Brain microvascular endothelial cell (primary cell): ENCODE data around the gene EPO.

Experiments used
- DNase-seq: peaks from one replicate; pipeline ENCODE4 v3.0.0-alpha.2; 2020
- H3K27ac ChIP-seq: fragments of 250-450 bp; sonication (Bioruptor Pico); 2 replicates; pipeline ENCODE4 v1.5.1; 2020; ENCODE audit warnings: mild to moderate bottlenecking, moderate library complexity
- H3K27me3 ChIP-seq: fragments of 250-450 bp; sonication (Bioruptor Pico); replicated peaks from 2 replicates; pipeline ENCODE4 v1.5.1; 2020; ENCODE audit warnings: mild to moderate bottlenecking
- H3K36me3 ChIP-seq: fragments of 250-450 bp; sonication (Bioruptor Pico); replicated peaks from 2 replicates; pipeline ENCODE4 v1.5.1; 2020; ENCODE audit warnings: mild to moderate bottlenecking
- H3K4me3 ChIP-seq: 2 replicates; pipeline ENCODE4 v1.5.1; 2011; ENCODE audit warnings: low read depth, mild to moderate bottlenecking, control low read depth, low read length, moderate library complexity
- in situ Hi-C: cut with HindIII; loops from 2 replicates; pipeline ENCODE4 v1.10.0; 2017; ENCODE audit warnings: low sequenced_read_pairs, low pct_ligation_motif_present
- TF ChIP-seq, protein P1 (sequence below): IDR thresholded peaks from 2 replicates; pipeline ENCODE4 v1.5.1; 2011; ENCODE audit warnings: low read depth, mild to moderate bottlenecking, moderate library complexity, low read length, control low read depth, inconsistent platforms; ENCODE audit errors: missing control alignments

The EPO gene

DNA sequence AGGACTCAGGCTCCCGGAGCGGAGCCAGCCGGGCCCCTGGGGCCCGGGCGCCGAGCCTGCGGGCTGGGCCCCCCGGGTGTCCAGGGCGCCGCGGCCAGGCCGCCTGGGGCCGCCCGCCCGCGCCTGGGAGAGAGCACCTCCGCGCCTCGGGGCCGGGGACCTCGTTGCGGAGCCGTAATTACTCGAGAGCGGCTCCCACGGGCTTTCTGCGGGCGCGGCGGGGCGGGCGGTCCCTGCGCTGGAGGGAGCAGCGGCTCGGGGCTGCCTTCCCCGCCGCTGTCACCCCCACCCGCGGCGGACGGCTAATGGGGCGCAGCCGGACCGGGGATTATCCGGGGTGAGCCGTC, 45.2 kb upstream of the EPO start:
- TF ChIP-seq, protein P1, sequence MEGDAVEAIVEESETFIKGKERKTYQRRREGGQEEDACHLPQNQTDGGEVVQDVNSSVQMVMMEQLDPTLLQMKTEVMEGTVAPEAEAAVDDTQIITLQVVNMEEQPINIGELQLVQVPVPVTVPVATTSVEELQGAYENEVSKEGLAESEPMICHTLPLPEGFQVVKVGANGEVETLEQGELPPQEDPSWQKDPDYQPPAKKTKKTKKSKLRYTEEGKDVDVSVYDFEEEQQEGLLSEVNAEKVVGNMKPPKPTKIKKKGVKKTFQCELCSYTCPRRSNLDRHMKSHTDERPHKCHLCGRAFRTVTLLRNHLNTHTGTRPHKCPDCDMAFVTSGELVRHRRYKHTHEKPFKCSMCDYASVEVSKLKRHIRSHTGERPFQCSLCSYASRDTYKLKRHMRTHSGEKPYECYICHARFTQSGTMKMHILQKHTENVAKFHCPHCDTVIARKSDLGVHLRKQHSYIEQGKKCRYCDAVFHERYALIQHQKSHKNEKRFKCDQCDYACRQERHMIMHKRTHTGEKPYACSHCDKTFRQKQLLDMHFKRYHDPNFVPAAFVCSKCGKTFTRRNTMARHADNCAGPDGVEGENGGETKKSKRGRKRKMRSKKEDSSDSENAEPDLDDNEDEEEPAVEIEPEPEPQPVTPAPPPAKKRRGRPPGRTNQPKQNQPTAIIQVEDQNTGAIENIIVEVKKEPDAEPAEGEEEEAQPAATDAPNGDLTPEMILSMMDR, result no peak
- H3K4me3 ChIP-seq, result peak overlapping the region; percentile 89
- no peak for DNase-seq
- no peak overlapping the region for H3K27ac ChIP-seq
- in situ Hi-C loops, result no loop called here
- H3K27me3 ChIP-seq, result no peaks in the 10 kb centered on the region
- H3K36me3 ChIP-seq, result peaks cover 34% of the 10 kb centered on the region

DNA sequence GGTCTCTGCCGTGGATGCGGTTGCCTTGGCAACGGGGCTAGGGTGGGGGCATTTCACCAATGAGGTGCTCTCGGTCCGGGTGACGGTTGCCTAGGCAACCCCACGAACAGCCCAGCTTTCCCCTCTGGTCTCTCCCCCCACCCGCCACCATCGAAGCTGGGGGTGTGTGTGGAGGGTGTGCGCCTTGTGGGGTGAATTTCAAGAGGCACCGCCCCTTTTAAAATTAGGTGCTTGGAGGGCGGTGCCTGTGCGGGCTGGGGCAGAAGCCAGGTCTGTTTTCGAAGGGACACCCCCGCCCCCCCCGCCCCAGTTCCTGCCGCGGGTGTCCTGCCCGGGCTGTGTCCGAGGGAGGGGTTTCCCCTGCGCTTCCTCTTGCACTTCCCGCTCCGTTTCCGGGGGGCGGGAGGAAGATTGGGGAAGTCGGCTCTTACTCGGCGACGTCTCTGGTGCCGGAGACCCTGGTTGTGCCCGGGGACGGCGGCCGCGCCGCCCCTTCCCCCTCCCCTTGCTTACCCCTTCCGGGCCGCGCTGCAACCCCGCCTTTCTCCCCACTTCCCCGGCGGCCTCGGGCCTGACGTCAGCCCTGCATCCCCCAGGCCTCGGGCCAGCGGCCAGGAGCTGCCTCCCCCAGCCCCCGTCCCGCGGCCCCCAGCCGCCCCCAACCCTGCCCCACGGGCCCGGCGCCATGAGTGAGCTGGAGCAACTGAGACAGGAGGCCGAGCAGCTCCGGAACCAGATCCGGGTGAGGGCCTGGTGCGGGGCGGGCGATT, 44.5 kb upstream of the EPO start:
- DNase-seq, result peak; percentile 40
- Histone ChIP-seq H3K27ac (peak overlapping the region; percentile 22), H3K27me3 (no peaks in the 10 kb centered on the region)

DNA sequence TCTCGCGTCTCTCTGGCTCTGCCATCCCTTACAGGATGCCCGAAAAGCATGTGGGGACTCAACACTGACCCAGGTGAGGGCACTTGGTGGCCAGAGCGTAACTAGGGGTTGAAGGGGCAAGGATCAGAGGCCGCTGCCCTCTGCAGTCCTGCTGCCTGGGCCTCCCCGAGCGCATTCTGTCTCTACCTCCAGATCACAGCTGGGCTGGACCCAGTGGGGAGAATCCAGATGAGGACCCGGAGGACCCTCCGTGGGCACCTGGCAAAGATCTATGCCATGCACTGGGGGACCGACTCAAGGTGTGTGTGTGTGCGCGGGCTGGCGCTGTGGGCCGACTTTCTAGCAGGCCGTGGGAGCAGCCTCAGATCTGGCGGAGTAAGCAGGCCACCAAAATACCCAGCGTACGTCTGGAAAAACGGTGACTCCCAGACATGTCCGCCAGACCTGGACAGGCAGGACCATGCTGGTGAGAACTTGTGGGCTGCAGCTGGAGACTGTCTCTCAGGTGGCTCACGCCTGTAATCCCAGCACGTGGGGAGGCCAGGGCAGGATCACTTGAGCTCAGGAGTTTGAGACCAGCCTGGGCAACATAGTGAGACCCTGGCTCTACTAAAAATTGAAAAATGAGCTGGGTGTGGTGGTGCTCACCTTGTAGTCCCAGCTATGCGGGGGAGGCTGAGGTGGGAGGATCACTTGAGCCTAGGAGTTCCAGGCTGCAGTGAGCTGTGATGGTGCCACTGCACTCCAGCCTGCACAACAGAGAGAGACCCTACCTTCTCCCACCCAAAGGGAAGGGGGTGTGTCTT, 43.6 kb upstream of the EPO start:
- Histone ChIP-seq H3K36me3 (peaks cover 46% of the 10 kb centered on the region), H3K27ac (no peak overlapping the region), H3K4me3 (peak overlapping the region; percentile 89), H3K27me3 (no peaks in the 10 kb centered on the region)
- DNase-seq, result no peak
- TF ChIP-seq, protein P1, result no peak
- in situ Hi-C loops, result no loop called here

More for the DNA sequence above, 44.5 kb upstream of the EPO start:
- TF ChIP-seq, protein P1, result no peak
- peaks cover 39% of the 10 kb centered on the region for H3K36me3 ChIP-seq
- in situ Hi-C loops, result no loop called here
- H3K4me3 ChIP-seq, result peak overlapping the region; percentile 89

DNA sequence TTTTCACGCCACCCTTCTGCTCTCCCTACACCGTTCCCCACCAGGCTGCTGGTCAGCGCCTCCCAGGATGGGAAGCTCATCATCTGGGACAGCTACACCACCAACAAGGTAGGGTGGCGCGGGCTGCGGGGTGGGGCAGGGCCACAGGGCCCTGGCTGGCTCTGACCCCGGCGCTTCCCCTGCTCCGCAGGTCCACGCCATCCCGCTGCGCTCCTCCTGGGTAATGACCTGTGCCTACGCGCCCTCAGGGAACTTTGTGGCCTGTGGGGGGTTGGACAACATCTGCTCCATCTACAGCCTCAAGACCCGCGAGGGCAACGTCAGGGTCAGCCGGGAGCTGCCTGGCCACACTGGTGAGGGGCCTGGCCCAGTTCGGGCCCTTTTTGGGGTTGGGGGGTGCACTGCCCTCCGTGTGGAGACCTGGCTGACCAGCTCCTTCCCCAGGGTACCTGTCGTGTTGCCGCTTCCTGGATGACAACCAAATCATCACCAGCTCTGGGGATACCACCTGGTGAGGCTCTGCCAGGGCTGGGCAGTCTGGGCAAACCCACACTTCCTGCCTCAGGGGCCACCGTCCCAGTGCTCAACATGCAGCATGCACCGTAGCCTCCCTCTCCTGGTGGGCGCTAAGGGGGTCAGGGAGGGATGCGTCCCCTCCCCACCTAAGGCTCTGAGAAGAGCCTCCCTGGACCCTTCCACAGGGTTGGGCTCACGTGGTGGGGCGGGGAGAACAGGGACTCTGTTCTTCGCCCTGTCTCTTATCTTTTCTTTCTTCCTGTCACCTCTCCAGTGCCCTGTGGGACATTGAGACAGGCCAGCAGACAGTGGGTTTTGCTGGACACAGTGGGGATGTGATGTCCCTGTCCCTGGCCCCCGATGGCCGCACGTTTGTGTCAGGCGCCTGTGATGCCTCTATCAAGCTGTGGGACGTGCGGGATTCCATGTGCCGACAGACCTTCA, 42.7 kb upstream of the EPO start:
- no peak overlapping the region for H3K4me3 ChIP-seq
- TF ChIP-seq, protein P1, result no peak
- H3K27ac ChIP-seq, result no peak overlapping the region
- H3K27me3 ChIP-seq, result no peaks in the 10 kb centered on the region
- peaks cover 50% of the 10 kb centered on the region for H3K36me3 ChIP-seq
- no peak for DNase-seq
- in situ Hi-C loops, result no loop called here

DNA sequence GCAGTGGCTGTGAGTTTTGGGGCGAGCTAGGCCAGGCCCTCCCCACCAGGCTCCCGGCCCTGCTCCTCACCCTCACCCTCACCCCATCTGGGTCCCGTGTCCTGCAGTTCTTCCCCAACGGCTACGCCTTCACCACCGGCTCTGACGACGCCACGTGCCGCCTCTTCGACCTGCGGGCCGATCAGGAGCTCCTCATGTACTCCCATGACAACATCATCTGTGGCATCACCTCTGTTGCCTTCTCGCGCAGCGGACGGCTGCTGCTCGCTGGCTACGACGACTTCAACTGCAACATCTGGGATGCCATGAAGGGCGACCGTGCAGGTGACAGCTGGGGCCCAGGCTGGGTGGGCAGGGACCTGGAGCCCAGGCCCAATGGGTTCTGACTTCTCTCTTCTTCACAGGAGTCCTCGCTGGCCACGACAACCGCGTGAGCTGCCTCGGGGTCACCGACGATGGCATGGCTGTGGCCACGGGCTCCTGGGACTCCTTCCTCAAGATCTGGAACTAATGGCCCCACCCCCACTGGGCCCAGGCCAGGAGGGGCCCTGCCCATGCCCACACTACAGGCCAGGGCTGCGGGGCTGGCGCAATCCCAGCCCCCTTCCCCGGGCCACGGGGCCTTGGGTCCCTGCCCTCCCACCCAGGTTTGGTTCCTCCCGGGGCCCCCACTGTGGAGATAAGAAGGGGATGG, 41.8 kb upstream of the EPO start:
- H3K27me3 ChIP-seq, result no peaks in the 10 kb centered on the region
- peaks cover 54% of the 10 kb centered on the region for H3K36me3 ChIP-seq
- no peak overlapping the region for H3K4me3 ChIP-seq
- no peak for DNase-seq
- no peak overlapping the region for H3K27ac ChIP-seq
- in situ Hi-C loops, result no loop called here
- TF ChIP-seq, protein P1, result no peak
